HL-60 (cell line): ENCODE results near the gene PKP4.

Experiments used
- DNase-seq, 2 experiments: peaks; one replicate each; pipeline ENCODE4 v3.0.0-alpha.2; 2010 to 2020; ENCODE audit warnings: low read depth in 1 of 2, low spot score in 1 of 2
- H3K27ac ChIP-seq: fragments of 250-450 bp; sonication (Bioruptor Pico); replicated peaks from 2 replicates; pipeline ENCODE4 v1.5.1; 2020; ENCODE audit warnings: mild to moderate bottlenecking, moderate library complexity
- H3K27me3 ChIP-seq: fragments of 250-450 bp; sonication (Bioruptor Pico); 2 replicates; pipeline ENCODE4 v1.5.1; 2021; ENCODE audit warnings: mild to moderate bottlenecking, moderate library complexity; ENCODE audit not compliant: insufficient read depth, poor library complexity, severe bottlenecking
- H3K4me3 ChIP-seq: replicated peaks from 2 replicates; pipeline ENCODE4 v1.5.1; 2011; ENCODE audit warnings: mild to moderate bottlenecking, control low read depth, low read length; ENCODE audit not compliant: insufficient read depth
- CTCF ChIP-seq: IDR thresholded peaks from one replicate; pipeline ENCODE4 v1.5.1; 2011; ENCODE audit warnings: low read length, control low read depth, inconsistent platforms; ENCODE audit not compliant: insufficient read depth
- GABPA ChIP-seq: IDR thresholded peaks from 2 replicates; pipeline ENCODE4 v1.6.1; 2012; ENCODE audit warnings: low read depth
- POLR2AphosphoS5 ChIP-seq: IDR thresholded peaks from 2 replicates; pipeline ENCODE4 v1.6.1; 2012; ENCODE audit warnings: low read depth
- REST ChIP-seq: IDR thresholded peaks from 2 replicates; pipeline ENCODE4 v1.6.1; 2012; ENCODE audit warnings: low read depth; ENCODE audit not compliant: insufficient replicate concordance
- SPI1 ChIP-seq: IDR thresholded peaks from 2 replicates; pipeline ENCODE4 v1.6.1; 2012; ENCODE audit warnings: low read depth, mild to moderate bottlenecking, borderline replicate concordance

Gene PKP4

DNA sequence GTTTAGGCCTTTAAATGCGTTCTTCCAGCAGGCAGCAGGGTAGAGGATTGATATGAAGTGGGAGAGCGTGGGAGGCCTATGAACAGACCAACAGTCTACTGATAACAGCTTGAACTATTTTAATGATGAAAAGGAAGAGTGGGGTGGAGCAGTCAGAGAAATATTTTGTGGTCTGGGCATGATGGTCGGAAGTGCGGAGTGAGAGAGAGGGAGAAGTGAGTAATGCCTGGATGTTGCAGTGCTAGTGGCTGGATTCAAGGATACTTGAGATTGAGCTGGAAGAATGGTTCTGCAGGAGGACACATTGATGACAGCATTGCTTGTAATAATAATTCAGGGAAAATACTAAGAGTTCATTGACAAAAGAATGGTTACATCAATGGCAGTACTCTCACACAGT is 187.4 kb downstream of the PKP4 start:
- TF ChIP-seq REST (no peak), POLR2AphosphoS5 (no peak), SPI1 (no peak), CTCF (no peak), GABPA (no peak)
- DNase-seq, result no peak
- Histone ChIP-seq H3K4me3 (no peak overlapping the region), H3K27ac (no peak overlapping the region), H3K27me3 (no peaks in the 10 kb centered on the region)

DNA sequence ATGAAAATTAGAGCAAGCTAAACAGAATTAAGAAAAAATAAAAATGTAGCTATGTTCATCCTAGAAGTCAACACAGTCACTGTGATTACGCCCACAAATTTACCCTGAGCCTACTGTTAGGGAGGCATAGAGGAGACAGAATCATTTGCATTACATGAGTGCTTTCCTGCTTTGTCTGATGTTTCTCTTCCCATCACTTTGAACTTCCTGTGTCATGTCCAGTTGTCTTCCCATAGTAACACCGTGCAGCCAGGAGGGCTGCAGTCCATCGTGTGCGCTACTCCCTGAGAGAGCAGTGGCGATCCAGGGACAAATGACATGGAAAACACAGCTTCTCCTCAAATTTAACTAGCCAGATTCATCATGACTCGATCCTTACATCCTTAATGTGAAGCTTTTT is 188.5 kb downstream of the PKP4 start:
- no peak for DNase-seq
- TF ChIP-seq CTCF, result no peak
- no peak for TF ChIP-seq SPI1
- TF ChIP-seq REST, result no peak
- TF ChIP-seq POLR2AphosphoS5, result no peak
- TF ChIP-seq GABPA, result no peak
- Histone ChIP-seq H3K27me3 (no peaks in the 10 kb centered on the region), H3K4me3 (no peak overlapping the region), H3K27ac (no peak overlapping the region)

DNA sequence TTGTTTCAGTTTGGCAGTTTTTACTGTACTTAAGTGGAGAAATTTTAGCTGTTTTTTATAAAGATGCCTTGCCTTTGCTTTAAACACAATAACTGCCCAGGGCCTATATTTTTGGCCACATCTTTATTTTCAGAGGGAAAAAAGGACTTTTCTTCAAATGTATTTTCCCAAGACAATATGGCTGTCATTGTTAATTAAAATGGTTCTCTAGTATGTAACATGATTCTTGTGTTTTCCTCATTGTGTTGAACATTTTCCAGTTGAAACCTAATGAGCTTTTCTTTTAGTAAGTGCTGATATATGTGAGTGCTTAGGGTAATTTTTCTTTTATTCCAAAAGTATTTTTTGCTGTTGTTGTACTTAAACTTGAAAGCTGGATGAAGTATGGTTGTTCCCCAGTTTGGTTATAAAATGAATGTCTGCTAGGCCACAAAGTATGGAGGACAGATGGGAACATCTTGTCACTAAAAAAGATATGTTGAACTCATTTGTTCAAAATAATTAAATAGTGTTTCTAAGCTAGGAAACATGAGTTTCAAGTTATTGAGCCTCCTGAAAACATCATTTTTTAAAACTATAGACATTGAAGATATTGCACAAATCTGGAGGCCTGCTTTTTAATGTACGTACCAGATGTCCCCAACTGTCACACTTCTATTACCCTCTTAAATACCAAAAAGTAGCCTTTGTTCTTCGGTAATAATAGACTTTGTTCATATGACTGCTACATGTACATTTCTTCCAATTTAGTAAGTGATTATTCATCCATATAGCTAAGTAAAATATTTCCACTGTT is 190.9 kb downstream of the PKP4 start:
- TF ChIP-seq CTCF, result no peak
- no peak for TF ChIP-seq REST
- TF ChIP-seq POLR2AphosphoS5, result no peak
- no peak for TF ChIP-seq SPI1
- TF ChIP-seq GABPA, result no peak
- Histone ChIP-seq H3K4me3 (no peak overlapping the region), H3K27ac (no peak overlapping the region), H3K27me3 (no peaks in the 10 kb centered on the region)
- DNase-seq, result no peak
